Immature natural killer cell (primary cell): ENCODE results near the gene CD101. TPM values are rescaled to one million over a fixed set of nuclear protein-coding genes. Genes with fewer than 3 reads are reported as not detected.

Source experiments
- DNase-seq, 3 donors: peaks; one replicate each; pipeline ENCODE4 v3.0.0; 2022; ENCODE audit warnings: mixed read lengths in 1 of 3
- H3K27ac Mint-ChIP-seq, 6 donors: one replicate each; pipeline ENCODE4 v1.8.0; 2020; ENCODE audit warnings: mixed read lengths in 6 of 6, mild to moderate bottlenecking in 5 of 6, inconsistent platforms in 4 of 6, moderate library complexity in 3 of 6
- H3K27me3 Mint-ChIP-seq, 3 donors: one replicate each; pipeline ENCODE4 v1.8.0; 2020 to 2021; ENCODE audit warnings: low read depth in 3 of 3, mild to moderate bottlenecking in 3 of 3, mixed read lengths in 3 of 3, moderate library complexity in 3 of 3, inconsistent platforms in 1 of 3
- H3K36me3 Mint-ChIP-seq, 3 donors: one replicate each; pipeline ENCODE4 v1.8.0; 2020; ENCODE audit warnings: mixed read lengths in 3 of 3, inconsistent platforms in 2 of 3, mild to moderate bottlenecking in 2 of 3
- H3K4me1 Mint-ChIP-seq, 2 donors: one replicate each; pipeline ENCODE4 v1.8.0; 2020; ENCODE audit warnings: inconsistent platforms in 2 of 2, mild to moderate bottlenecking in 2 of 2, mixed read lengths in 2 of 2, moderate library complexity in 1 of 2
- H3K4me3 Mint-ChIP-seq, 5 donors: one replicate each; pipeline ENCODE4 v1.8.0; 2020; ENCODE audit warnings: mild to moderate bottlenecking in 5 of 5, mixed read lengths in 5 of 5, inconsistent platforms in 3 of 5, moderate library complexity in 3 of 5
- H3K9me3 Mint-ChIP-seq, 6 donors: one replicate each; pipeline ENCODE4 v1.8.0; 2020; ENCODE audit warnings: mild to moderate bottlenecking in 6 of 6, mixed read lengths in 6 of 6, inconsistent platforms in 4 of 6, moderate library complexity in 3 of 6
- polyA plus RNA-seq, 3 donors: library from polyadenylated mRNA; unstranded; fragments of 300-500 nt; fragmentation: Illumina TruSeq; gene quantifications; one replicate each; pipeline ENCODE4 v1.2.3, GENCODE V29; 2021

The CD101 gene
- polyA plus RNA-seq, 3 donors from 2014 or later: 0.52 to 3.6 (median 1.4) TPM

- Mint-ChIP-seq H3K4me1 (peaks cover 0 to 2% of the 10 kb centered on the region in 2 donors), H3K27ac (no peak overlapping the region), H3K4me3 (no peak overlapping the region), H3K27me3 (peaks cover 0 to 4% (median 3%) of the 10 kb centered on the region in 3 donors), H3K36me3 (no peaks in the 10 kb centered on the region), H3K9me3 (no peaks in the 10 kb centered on the region)
- no peak for DNase-seq
These were observed 12.6 kb downstream of the CD101 start for GRCh38 chr1:117014209-117014608.

DNA sequence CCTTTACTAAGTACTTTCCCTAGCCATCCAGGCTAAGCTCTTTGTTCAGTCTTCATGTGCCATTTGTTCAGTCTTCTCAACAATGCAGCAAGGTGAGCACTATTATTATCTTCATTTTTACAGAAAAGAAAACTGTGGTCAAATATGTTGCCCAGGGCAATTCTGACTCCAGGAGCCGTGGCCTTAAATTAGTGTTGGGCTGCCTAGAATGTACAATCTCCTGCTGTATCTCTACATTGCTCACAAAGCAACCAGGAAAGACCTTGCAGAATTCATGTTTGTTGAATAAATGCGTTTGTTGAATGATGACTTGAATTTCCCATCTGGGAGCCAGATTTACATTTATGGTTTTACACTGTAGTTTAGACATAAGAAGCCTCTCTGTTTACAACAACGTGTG is 14.2 kb downstream of the CD101 start:
- no peak for DNase-seq
- Mint-ChIP-seq H3K27ac (no peak overlapping the region), H3K9me3 (no peaks in the 10 kb centered on the region), H3K4me3 (no peak overlapping the region), H3K27me3 (peaks cover 0 to 4% (median 4%) of the 10 kb centered on the region in 3 donors), H3K36me3 (no peaks in the 10 kb centered on the region), H3K4me1 (no peaks in the 10 kb centered on the region)

DNA sequence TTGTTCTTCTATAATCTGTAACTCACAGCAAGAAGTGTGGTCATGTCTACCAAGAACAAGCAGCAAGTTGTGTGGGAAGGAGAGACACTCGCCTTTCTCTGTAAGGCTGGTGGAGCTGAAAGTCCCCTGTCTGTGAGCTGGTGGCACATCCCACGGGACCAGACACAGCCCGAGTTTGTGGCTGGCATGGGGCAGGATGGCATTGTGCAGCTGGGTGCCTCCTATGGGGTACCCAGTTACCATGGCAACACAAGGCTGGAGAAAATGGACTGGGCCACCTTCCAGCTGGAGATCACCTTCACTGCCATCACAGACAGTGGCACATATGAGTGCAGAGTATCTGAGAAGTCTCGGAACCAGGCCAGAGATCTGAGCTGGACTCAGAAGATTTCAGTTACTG is 15.5 kb downstream of the CD101 start:
- no peak overlapping the region for H3K4me3 Mint-ChIP-seq
- no peak overlapping the region for H3K27ac Mint-ChIP-seq
- H3K9me3 Mint-ChIP-seq: no peaks in the 10 kb centered on the region
- H3K36me3 Mint-ChIP-seq: no peaks in the 10 kb centered on the region
- no peak for DNase-seq
- H3K27me3 Mint-ChIP-seq: peaks cover 0 to 6% (median 4%) of the 10 kb centered on the region in 3 donors
- no peaks in the 10 kb centered on the region for H3K4me1 Mint-ChIP-seq

- Mint-ChIP-seq H3K4me1 (no peaks in the 10 kb centered on the region), H3K27ac (no peak overlapping the region), H3K36me3 (no peaks in the 10 kb centered on the region), H3K4me3 (no peak overlapping the region), H3K9me3 (no peaks in the 10 kb centered on the region), H3K27me3 (peaks cover 0 to 6% (median 4%) of the 10 kb centered on the region in 3 donors)
- DNase-seq: no peak
These were observed 16.1 kb downstream of the CD101 start for GRCh38 chr1:117017648-117018047.

- no peaks in the 10 kb centered on the region for H3K4me1 Mint-ChIP-seq
These were observed 19.1 kb downstream of the CD101 start for GRCh38 chr1:117020526-117021156.

DNA sequence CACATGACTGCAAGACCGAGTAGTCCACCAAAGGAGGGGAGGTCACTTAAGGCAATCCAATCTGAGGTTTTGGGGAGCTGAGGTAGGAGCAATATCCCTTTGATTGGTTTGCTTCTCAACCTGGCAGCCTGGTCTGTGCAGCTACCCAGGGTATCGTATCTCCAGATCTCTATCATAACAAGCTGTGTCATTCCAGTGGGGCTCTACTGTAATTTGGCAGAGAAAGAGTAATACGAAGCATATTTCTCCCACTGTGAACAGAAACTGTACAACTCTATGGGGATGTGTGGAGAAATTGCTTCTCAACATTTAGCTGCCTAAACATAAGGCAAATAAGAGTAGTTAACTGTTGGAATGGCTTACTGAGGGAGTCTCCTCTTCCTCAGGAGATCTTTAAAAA is 20.6 kb downstream of the CD101 start:
- H3K4me3 Mint-ChIP-seq: no peak overlapping the region
- H3K36me3 Mint-ChIP-seq: peaks cover 0 to 3% (median 0%) of the 10 kb centered on the region in 3 donors
- no peak for DNase-seq
- no peaks in the 10 kb centered on the region for H3K9me3 Mint-ChIP-seq
- no peaks in the 10 kb centered on the region for H3K4me1 Mint-ChIP-seq
- H3K27ac Mint-ChIP-seq: no peak overlapping the region
- H3K27me3 Mint-ChIP-seq: peaks cover 0 to 7% (median 3%) of the 10 kb centered on the region in 3 donors

More at GRCh38 chr1:117020526-117021156, 19.1 kb downstream of the CD101 start:
- Mint-ChIP-seq H3K9me3 (no peaks in the 10 kb centered on the region), H3K27me3 (peaks cover 0 to 7% (median 5%) of the 10 kb centered on the region in 3 donors), H3K36me3 (peaks cover 0 to 3% (median 0%) of the 10 kb centered on the region in 3 donors), H3K4me3 (no peak overlapping the region), H3K27ac (no peak overlapping the region)
- DNase-seq: no peak

GRCh38 chr1:117025568-117025967 is 24.0 kb downstream of the CD101 start:
- no peak for DNase-seq
- H3K36me3 Mint-ChIP-seq: peaks cover 0 to 3% (median 0%) of the 10 kb centered on the region in 3 donors
- H3K4me1 Mint-ChIP-seq: no peaks in the 10 kb centered on the region
- H3K4me3 Mint-ChIP-seq: no peak overlapping the region
- no peaks in the 10 kb centered on the region for H3K9me3 Mint-ChIP-seq
- H3K27me3 Mint-ChIP-seq: peaks cover 0 to 4% (median 2%) of the 10 kb centered on the region in 3 donors
- no peak overlapping the region for H3K27ac Mint-ChIP-seq

DNA sequence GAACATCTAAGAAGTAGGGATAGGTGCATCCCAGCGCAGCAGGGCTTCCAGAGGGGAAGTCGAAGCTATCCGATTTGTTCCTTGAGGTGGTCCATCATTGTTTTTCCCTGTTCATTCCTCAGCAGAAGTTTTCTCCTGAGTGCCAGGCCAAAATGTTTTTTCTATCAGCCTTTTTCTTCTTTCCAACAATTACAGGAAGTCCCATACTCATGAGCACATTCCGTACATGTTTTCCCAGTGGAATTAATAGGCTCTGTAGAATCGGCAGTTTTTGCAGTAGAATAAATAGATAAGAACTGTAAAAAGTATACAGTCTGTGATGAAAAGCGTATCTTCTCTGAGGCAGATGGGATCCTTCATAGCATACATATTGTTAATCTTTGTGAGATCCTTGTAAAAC is 24.8 kb downstream of the CD101 start:
- H3K4me3 Mint-ChIP-seq: no peak overlapping the region
- peaks cover 0 to 4% (median 0%) of the 10 kb centered on the region in 3 donors for H3K27me3 Mint-ChIP-seq
- no peak for DNase-seq
- no peaks in the 10 kb centered on the region for H3K9me3 Mint-ChIP-seq
- peaks cover 0 to 3% (median 0%) of the 10 kb centered on the region in 3 donors for H3K36me3 Mint-ChIP-seq
- no peaks in the 10 kb centered on the region for H3K4me1 Mint-ChIP-seq
- no peak overlapping the region for H3K27ac Mint-ChIP-seq

- H3K4me3 Mint-ChIP-seq: no peak overlapping the region
- H3K4me1 Mint-ChIP-seq: no peaks in the 10 kb centered on the region
- peaks cover 0 to 2% (median 0%) of the 10 kb centered on the region in 3 donors for H3K27me3 Mint-ChIP-seq
- no peak for DNase-seq
- H3K36me3 Mint-ChIP-seq: peaks cover 0 to 2% (median 0%) of the 10 kb centered on the region in 3 donors
- H3K9me3 Mint-ChIP-seq: no peaks in the 10 kb centered on the region
- no peak overlapping the region for H3K27ac Mint-ChIP-seq
These were observed 28.1 kb downstream of the CD101 start for GRCh38 chr1:117029685-117030084.

- no peaks in the 10 kb centered on the region for H3K4me1 Mint-ChIP-seq
- no peak overlapping the region for H3K27ac Mint-ChIP-seq
- H3K4me3 Mint-ChIP-seq: no peak overlapping the region
- no peaks in the 10 kb centered on the region for H3K36me3 Mint-ChIP-seq
- peaks cover 0 to 2% (median 1%) of the 10 kb centered on the region in 3 donors for H3K27me3 Mint-ChIP-seq
- H3K9me3 Mint-ChIP-seq: no peaks in the 10 kb centered on the region
- DNase-seq: no peak
These were observed 28.8 kb downstream of the CD101 start for GRCh38 chr1:117030271-117030877.

DNA sequence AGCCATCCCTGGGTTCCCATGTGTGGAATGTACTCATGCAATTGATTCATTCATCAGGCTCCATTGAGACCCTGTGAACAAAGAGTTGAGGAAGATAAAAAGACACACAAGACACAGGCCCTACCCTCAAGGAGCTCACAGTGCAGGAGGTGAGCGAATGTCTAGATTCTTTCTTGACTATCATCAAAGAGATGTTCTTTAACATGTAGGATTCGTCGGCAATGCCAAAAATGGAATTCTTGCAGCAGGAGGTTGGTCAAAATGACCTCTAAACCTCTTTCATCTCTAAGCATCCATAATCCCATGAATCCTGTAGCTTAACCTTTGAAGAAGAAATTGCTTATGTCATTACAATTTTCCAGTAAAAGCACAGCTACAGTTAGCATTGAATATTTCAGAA is 30.7 kb downstream of the CD101 start:
- no peak overlapping the region for H3K4me3 Mint-ChIP-seq
- no peaks in the 10 kb centered on the region for H3K4me1 Mint-ChIP-seq
- H3K27ac Mint-ChIP-seq: no peak overlapping the region

DNA sequence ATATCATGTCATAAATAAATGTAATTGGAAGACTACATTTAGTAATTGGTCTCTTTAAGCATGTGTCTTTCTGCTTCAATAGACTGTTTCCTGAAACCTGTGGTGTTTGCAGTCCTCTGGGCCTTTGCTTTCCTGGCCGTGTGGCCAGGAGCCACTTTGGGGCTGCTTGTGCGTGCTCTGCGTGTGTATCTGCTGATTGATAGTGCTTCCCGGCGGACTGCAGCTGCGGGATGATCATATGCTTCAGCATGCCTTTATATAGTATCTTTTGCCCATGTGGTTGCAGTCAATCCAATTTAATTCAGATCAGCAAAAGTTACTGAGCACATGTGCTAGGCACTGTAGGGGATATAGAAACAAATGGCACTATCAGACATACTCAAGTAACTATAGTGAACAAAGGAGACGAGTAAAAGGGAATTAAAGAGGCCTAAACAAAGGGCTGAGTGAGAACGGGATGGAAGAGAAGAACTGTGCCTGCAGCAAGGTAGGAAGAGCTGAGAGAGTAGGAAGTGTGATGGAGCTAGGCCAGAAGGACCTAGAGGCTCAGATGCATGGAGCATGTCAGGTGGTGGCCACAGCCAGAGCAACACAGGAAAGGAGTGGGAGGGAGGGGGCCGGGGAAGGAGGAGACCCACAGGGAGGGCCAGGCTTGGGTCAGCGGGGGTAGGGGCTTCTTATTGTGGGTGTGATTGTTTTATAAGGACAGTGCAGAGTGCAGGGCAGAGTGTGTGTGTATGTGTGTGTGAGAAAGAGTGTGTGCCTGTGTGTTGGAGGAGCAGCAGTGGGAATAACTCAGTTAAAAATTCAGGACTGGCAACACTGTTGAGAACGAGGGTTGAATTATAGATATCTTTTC is 31.4 kb downstream of the CD101 start:
- Mint-ChIP-seq H3K36me3 (no peaks in the 10 kb centered on the region), H3K4me3 (no peak overlapping the region), H3K4me1 (no peaks in the 10 kb centered on the region), H3K27ac (no peak overlapping the region), H3K27me3 (peaks cover 0 to 2% (median 1%) of the 10 kb centered on the region in 3 donors), H3K9me3 (no peaks in the 10 kb centered on the region)
- no peak for DNase-seq

More for the DNA sequence above, 30.7 kb downstream of the CD101 start:
- peaks cover 0 to 2% (median 1%) of the 10 kb centered on the region in 3 donors for H3K27me3 Mint-ChIP-seq
- no peaks in the 10 kb centered on the region for H3K36me3 Mint-ChIP-seq
- no peaks in the 10 kb centered on the region for H3K9me3 Mint-ChIP-seq
- no peak for DNase-seq

- no peak for DNase-seq
- peaks cover 0 to 2% (median 1%) of the 10 kb centered on the region in 3 donors for H3K27me3 Mint-ChIP-seq
- no peak overlapping the region for H3K4me3 Mint-ChIP-seq
- no peaks in the 10 kb centered on the region for H3K9me3 Mint-ChIP-seq
- no peaks in the 10 kb centered on the region for H3K4me1 Mint-ChIP-seq
- H3K27ac Mint-ChIP-seq: no peak overlapping the region
- no peaks in the 10 kb centered on the region for H3K36me3 Mint-ChIP-seq
These were observed 32.2 kb downstream of the CD101 start for GRCh38 chr1:117033772-117034171.

GRCh38 chr1:117034791-117035290 is 33.3 kb downstream of the CD101 start:
- H3K27me3 Mint-ChIP-seq: peaks cover 0 to 2% (median 1%) of the 10 kb centered on the region in 3 donors
- no peak overlapping the region for H3K27ac Mint-ChIP-seq
- H3K4me3 Mint-ChIP-seq: no peak overlapping the region
- no peaks in the 10 kb centered on the region for H3K9me3 Mint-ChIP-seq
- H3K36me3 Mint-ChIP-seq: no peaks in the 10 kb centered on the region
- DNase-seq: no peak
- H3K4me1 Mint-ChIP-seq: no peaks in the 10 kb centered on the region
